GM06990 (cell line): ENCODE data around the gene SMIM32.
A peak's percentile ranks its signal among the peaks of the same experiment; 100 is the strongest.

Experiments
- DNase-seq: peaks from one replicate; pipeline ENCODE4 v3.0.0-alpha.2; 2011; ENCODE audit not compliant: insufficient read length; ENCODE audit errors: extremely low read depth
- H3K27me3 ChIP-seq: replicated peaks from 2 replicates; pipeline ENCODE4 v1.6.0; 2011; ENCODE audit warnings: low read length; ENCODE audit not compliant: control insufficient read depth, insufficient read depth
- H3K36me3 ChIP-seq: 2 replicates; pipeline ENCODE4 v1.5.1; 2011; ENCODE audit warnings: low read length; ENCODE audit not compliant: control insufficient read depth, insufficient read depth
- H3K4me3 ChIP-seq: replicated peaks from 2 replicates; pipeline ENCODE4 v1.5.1; 2011; ENCODE audit warnings: low read depth, mild to moderate bottlenecking, control low read depth, low read length
- TF ChIP-seq, protein P1 (sequence below): IDR thresholded peaks from 2 replicates; pipeline ENCODE4 v1.5.1; 2011; ENCODE audit warnings: low read length, control low read depth, mild to moderate bottlenecking, inconsistent platforms; ENCODE audit not compliant: insufficient read depth, poor library complexity, severe bottlenecking

The SMIM32 gene

GRCh38 chr5:136192015-136192525 lies 892 bp downstream of the SMIM32 start:
- H3K4me3 ChIP-seq, result no peak overlapping the region
- DNase-seq, result peak; percentile 28
- no peaks in the 10 kb centered on the region; the same call in 1 of the 2 replicates for H3K36me3 ChIP-seq
- TF ChIP-seq, protein P1, sequence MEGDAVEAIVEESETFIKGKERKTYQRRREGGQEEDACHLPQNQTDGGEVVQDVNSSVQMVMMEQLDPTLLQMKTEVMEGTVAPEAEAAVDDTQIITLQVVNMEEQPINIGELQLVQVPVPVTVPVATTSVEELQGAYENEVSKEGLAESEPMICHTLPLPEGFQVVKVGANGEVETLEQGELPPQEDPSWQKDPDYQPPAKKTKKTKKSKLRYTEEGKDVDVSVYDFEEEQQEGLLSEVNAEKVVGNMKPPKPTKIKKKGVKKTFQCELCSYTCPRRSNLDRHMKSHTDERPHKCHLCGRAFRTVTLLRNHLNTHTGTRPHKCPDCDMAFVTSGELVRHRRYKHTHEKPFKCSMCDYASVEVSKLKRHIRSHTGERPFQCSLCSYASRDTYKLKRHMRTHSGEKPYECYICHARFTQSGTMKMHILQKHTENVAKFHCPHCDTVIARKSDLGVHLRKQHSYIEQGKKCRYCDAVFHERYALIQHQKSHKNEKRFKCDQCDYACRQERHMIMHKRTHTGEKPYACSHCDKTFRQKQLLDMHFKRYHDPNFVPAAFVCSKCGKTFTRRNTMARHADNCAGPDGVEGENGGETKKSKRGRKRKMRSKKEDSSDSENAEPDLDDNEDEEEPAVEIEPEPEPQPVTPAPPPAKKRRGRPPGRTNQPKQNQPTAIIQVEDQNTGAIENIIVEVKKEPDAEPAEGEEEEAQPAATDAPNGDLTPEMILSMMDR, result no peak
- H3K27me3 ChIP-seq, result no peaks in the 10 kb centered on the region; the same call in none of the 2 replicates

DNA sequence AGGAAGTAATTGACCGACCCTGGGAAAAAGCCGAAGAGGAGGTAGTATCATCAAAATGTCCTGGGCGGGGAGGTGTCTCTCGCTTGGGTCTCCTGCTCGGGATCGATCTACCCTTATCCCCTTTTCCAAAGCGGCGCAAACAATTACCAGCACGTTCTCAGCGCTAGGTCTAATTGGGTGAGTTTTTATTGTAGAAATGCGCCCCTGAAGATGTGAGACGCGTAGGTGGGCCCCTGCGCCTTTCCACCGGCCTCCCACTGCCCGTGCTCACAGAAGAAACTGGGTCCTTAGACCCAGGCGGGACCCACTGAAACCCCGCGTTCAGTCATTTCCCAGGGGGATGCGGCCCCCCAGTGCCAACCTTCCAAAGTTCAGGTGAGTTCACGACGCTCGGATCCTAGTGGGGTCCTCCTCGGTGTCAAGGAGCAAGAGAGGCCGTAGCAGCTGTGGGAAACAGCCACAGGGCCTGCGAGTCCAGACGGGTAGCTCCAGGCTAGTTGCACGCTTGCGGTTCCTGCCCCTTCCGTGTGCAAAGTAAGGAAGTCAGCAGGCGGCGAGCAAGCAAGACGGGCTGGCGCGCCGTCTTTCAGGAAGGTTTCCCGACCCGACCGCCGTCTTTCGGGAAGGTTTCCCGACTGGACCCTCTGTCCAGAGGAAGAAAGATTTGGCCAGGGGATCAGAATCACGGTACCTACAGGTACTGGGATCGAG lies 1.5 kb downstream of the SMIM32 start:
- DNase-seq, result no peak
- Histone ChIP-seq H3K4me3 (no peak overlapping the region), H3K27me3 (no peaks in the 10 kb centered on the region; the same call in none of the 2 replicates)

GRCh38 chr5:136190904-136191303 lies 2.1 kb downstream of the SMIM32 start:
- Histone ChIP-seq H3K27me3 (no peaks in the 10 kb centered on the region; the same call in none of the 2 replicates), H3K4me3 (no peak overlapping the region), H3K36me3 (no peaks in the 10 kb centered on the region; the same call in 1 of the 2 replicates)
- TF ChIP-seq, protein P1, result no peak
- no peak for DNase-seq

More for the DNA sequence above, 1.5 kb downstream of the SMIM32 start:
- H3K36me3 ChIP-seq, result no peaks in the 10 kb centered on the region; the same call in 1 of the 2 replicates
- TF ChIP-seq, protein P1, result no peak

- no peaks in the 10 kb centered on the region; the same call in 1 of the 2 replicates for H3K36me3 ChIP-seq
- no peak for DNase-seq
- H3K4me3 ChIP-seq, result no peak overlapping the region
- TF ChIP-seq, protein P1, result no peak
- H3K27me3 ChIP-seq, result no peaks in the 10 kb centered on the region; the same call in none of the 2 replicates
These were observed 2.8 kb downstream of the SMIM32 start for GRCh38 chr5:136190091-136190720.

DNA sequence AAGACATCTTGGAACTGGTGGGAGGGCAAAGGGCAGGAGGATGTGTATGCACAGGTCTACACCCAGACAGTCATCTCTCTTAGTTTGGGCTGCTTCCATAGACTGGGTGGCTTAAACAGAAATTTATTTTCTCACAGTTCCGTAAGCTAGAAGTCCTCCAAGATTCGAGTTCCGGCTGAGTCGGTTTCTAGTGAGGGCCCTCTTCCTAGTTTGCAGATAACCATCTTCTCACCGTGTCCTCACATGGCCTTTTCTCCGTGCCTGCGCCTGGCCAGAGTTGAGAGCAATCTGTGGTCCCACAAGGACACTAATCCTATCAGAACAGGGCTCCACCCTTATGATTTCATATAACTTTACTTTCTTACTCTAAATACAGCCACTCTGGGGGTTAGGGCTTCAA lies 4.1 kb downstream of the SMIM32 start:
- no peaks in the 10 kb centered on the region; the same call in 1 of the 2 replicates for H3K36me3 ChIP-seq
- DNase-seq, result no peak
- no peaks in the 10 kb centered on the region; the same call in 1 of the 2 replicates for H3K27me3 ChIP-seq
- TF ChIP-seq, protein P1, result no peak
- H3K4me3 ChIP-seq, result no peak overlapping the region
